Esophagus mucosa (tissue), 1 donor: Measurements from ENCODE around the gene COBLL1. TPM values are rescaled to one million over a fixed set of nuclear protein-coding genes. Genes with fewer than 3 reads are reported as not detected.

Source experiments
- ATAC-seq: fragments of 200-7000 bp; cut with Tn5 transposase; one replicate; pipeline ENCODE4 v1.9.1; 2020
- total RNA-seq: library from RNA; stranded (reverse); gene quantifications from one replicate; pipeline ENCODE4 v1.2.4, GENCODE V29; 2023
- donor health status: DM: yes; HTN: yes; CAD: no.

COBLL1 gene
- total RNA-seq, 1 donor from 2014 or later = 92.0 TPM

- ATAC-seq = peak; percentile 91
Observed at GRCh38 chr2:164816900-164817299, 24.7 kb downstream of the COBLL1 start.

GRCh38 chr2:164816046-164816445 lies 25.6 kb downstream of the COBLL1 start:
- ATAC-seq = no peak

- no peak for ATAC-seq
Observed at GRCh38 chr2:164815071-164815793, 26.4 kb downstream of the COBLL1 start.

GRCh38 chr2:164813535-164813934 lies 28.1 kb downstream of the COBLL1 start:
- no peak for ATAC-seq

GRCh38 chr2:164812378-164812777 lies 29.2 kb downstream of the COBLL1 start:
- ATAC-seq = no peak

GRCh38 chr2:164811819-164812218 lies 29.8 kb downstream of the COBLL1 start:
- no peak for ATAC-seq

- no peak for ATAC-seq
Observed at GRCh38 chr2:164810843-164811242, 30.8 kb downstream of the COBLL1 start.

GRCh38 chr2:164808776-164809175 lies 32.8 kb downstream of the COBLL1 start:
- no peak for ATAC-seq

GRCh38 chr2:164803776-164804466 lies 37.7 kb downstream of the COBLL1 start:
- ATAC-seq = peak; percentile 43

GRCh38 chr2:164802095-164802707 lies 39.4 kb downstream of the COBLL1 start:
- no peak for ATAC-seq

- no peak for ATAC-seq
Observed at GRCh38 chr2:164800572-164800971, 41.1 kb downstream of the COBLL1 start.

- no peak for ATAC-seq
Observed at GRCh38 chr2:164797627-164798026, 44.0 kb downstream of the COBLL1 start.

GRCh38 chr2:164796999-164797398 lies 44.6 kb downstream of the COBLL1 start:
- no peak for ATAC-seq

GRCh38 chr2:164794432-164795231 lies 47.0 kb downstream of the COBLL1 start:
- ATAC-seq = peak; percentile 98

- no peak for ATAC-seq
Observed at GRCh38 chr2:164794016-164794415, 47.6 kb downstream of the COBLL1 start.

- ATAC-seq = no peak
Observed at GRCh38 chr2:164793529-164793928, 48.1 kb downstream of the COBLL1 start.

- no peak for ATAC-seq
Observed at GRCh38 chr2:164792316-164793170, 49.1 kb downstream of the COBLL1 start.

- no peak for ATAC-seq
Observed at GRCh38 chr2:164789968-164790367, 51.7 kb downstream of the COBLL1 start.

GRCh38 chr2:164786787-164787186 lies 54.8 kb downstream of the COBLL1 start:
- ATAC-seq = no peak

- no peak for ATAC-seq
Observed at GRCh38 chr2:164785457-164785856, 56.2 kb downstream of the COBLL1 start.

- ATAC-seq = no peak
Observed at GRCh38 chr2:164784376-164784775, 57.2 kb downstream of the COBLL1 start.

- ATAC-seq = peak; percentile 85
Observed at GRCh38 chr2:164782323-164782722, 59.3 kb downstream of the COBLL1 start.
